Activated CD8-positive, alpha-beta T cell treated with anti-CD3 and anti-CD28 coated beads, Interleukin-2, amount 10 ng/mL, durations not matched to agents 7 days and 5 days (primary cell): ENCODE results near the gene PLCD4. TPM values are rescaled to one million over a fixed set of nuclear protein-coding genes. Genes with fewer than 3 reads are reported as not detected.

Experiments
- ATAC-seq: fragments of 150-1000 bp; cut with Tn5 transposase; one replicate; pipeline ENCODE4 v1.10.0; 2021; ENCODE audit warnings: moderate library complexity
- CTCF ChIA-PET: fragments of 350-600 bp; sonication (Branson Sonifier 250); formaldehyde crosslinking; loops from one replicate; lab custom pipeline; 2021; ENCODE audit warnings: antibody characterized with exemption; lab: Charles Lee
- POLR2A ChIA-PET: fragments of 350-600 bp; sonication (Branson Sonifier 250); formaldehyde crosslinking; loops from one replicate; lab custom pipeline; 2021; ENCODE audit warnings: antibody characterized with exemption; lab: Charles Lee
- DNase-seq: peaks from one replicate; pipeline ENCODE4 v3.0.0-alpha.2; 2020
- H3K27ac Mint-ChIP-seq: one replicate; pipeline ENCODE4 v1.8.0; 2021; ENCODE audit warnings: mild to moderate bottlenecking, mixed read lengths
- H3K27me3 Mint-ChIP-seq: one replicate; pipeline ENCODE4 v1.8.0; 2021; ENCODE audit warnings: low read depth, mixed read lengths
- H3K36me3 Mint-ChIP-seq: one replicate; pipeline ENCODE4 v1.8.0; 2021; ENCODE audit warnings: low read depth, mixed read lengths
- H3K4me1 Mint-ChIP-seq: one replicate; pipeline ENCODE4 v1.8.0; 2021; ENCODE audit warnings: low read depth, mixed read lengths
- H3K4me3 Mint-ChIP-seq: one replicate; pipeline ENCODE4 v1.8.0; 2021; ENCODE audit warnings: mild to moderate bottlenecking, mixed read lengths
- H3K9me3 Mint-ChIP-seq: one replicate; pipeline ENCODE4 v1.8.0; 2022; ENCODE audit warnings: mixed read lengths; ENCODE audit not compliant: insufficient read depth
- total RNA-seq, 2 experiments: library from RNA; stranded (reverse); gene quantifications; one replicate each; pipeline ENCODE4 v1.2.3, GENCODE V29; 2021

Gene PLCD4
- total RNA-seq, 2 experiments from 2014 or later, result 0.26 to 0.32 TPM

- ATAC-seq (no peak), DNase-seq (no peak)
- Mint-ChIP-seq H3K4me3 (no peak overlapping the region), H3K36me3 (peaks cover 47% of the 10 kb centered on the region), H3K9me3 (no peaks in the 10 kb centered on the region), H3K27ac (no peak overlapping the region), H3K27me3 (no peaks in the 10 kb centered on the region), H3K4me1 (peaks cover 45% of the 10 kb centered on the region)
- POLR2A ChIA-PET, result interaction anchor here (1.8 kb wide), 1 partner anchor 9 kb away, joined by 6 read pairs; the partner anchor contains the start of gene USP37
- CTCF ChIA-PET, result no interaction called here
Observed at GRCh38 chr2:218576854-218577253, 30.8 kb upstream of the PLCD4 start.

DNA sequence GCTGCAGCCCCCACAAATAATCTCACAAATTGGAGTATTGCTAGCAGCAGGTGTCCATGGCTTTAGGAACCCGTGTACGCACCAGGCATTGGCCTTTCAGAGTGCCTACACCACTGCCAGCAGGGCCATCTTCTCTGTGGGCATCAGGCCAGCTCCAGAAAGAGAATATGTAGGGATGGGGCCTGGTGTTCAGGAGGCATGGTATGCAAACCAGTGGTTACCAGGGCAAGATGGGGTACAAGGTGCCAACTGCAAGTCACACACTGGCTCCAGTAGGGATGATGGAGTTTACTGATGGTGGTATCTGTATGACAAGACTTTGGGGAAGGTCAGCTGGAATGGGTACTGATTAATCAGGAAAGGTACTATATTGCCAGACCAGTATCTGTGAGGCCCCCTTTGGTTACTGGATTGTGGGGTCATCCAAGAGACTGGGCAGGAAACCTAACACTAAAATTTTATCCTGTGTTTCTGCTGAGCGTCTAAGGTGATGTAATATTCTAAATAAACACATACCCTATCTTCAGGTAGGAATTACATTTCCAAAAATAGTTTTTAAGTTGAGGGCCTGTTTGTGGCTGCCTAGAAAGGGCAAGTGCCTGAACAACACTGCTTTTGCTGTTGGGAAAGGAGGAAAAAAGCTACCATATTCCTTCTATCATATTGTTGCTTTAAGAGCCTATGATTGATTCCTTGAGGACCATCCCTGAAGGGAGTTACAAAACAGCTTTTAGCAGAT is 30.0 kb upstream of the PLCD4 start:
- Mint-ChIP-seq H3K9me3 (no peaks in the 10 kb centered on the region), H3K36me3 (peaks cover 48% of the 10 kb centered on the region), H3K4me3 (no peak overlapping the region), H3K27me3 (no peaks in the 10 kb centered on the region), H3K27ac (no peak overlapping the region), H3K4me1 (peaks cover 44% of the 10 kb centered on the region)
- ChIA-PET CTCF (interaction anchor here (0.8 to 1.2 kb wide), 2 partner anchors 70 to 82 kb away, joined by 3 read pairs; partner anchors contain the start of genes BCS1L and ZNF142), POLR2A (interaction anchor here (0.6 to 1.8 kb wide), 3 partner anchors 8 to 42 kb away, joined by 4 to 8 read pairs (median 6); partner anchors contain the start of gene USP37)
- DNase-seq (no peak), ATAC-seq (no peak)

- H3K36me3 Mint-ChIP-seq, result peaks cover 52% of the 10 kb centered on the region
- no peak overlapping the region for H3K27ac Mint-ChIP-seq
- no peaks in the 10 kb centered on the region for H3K27me3 Mint-ChIP-seq
- ChIA-PET CTCF (interaction anchor here (0.8 to 1.2 kb wide), 2 partner anchors 70 to 81 kb away, joined by 3 read pairs; partner anchors contain the start of genes BCS1L and ZNF142), POLR2A (interaction anchor here (0.6 to 1.8 kb wide), 3 partner anchors 9 to 43 kb away, joined by 4 to 8 read pairs (median 6); partner anchors contain the start of gene USP37)
- ATAC-seq, result no peak
- no peak overlapping the region for H3K4me3 Mint-ChIP-seq
- H3K9me3 Mint-ChIP-seq, result no peaks in the 10 kb centered on the region
- no peak for DNase-seq
- H3K4me1 Mint-ChIP-seq, result peaks cover 42% of the 10 kb centered on the region
Observed at GRCh38 chr2:218578272-218578877, 29.3 kb upstream of the PLCD4 start.

DNA sequence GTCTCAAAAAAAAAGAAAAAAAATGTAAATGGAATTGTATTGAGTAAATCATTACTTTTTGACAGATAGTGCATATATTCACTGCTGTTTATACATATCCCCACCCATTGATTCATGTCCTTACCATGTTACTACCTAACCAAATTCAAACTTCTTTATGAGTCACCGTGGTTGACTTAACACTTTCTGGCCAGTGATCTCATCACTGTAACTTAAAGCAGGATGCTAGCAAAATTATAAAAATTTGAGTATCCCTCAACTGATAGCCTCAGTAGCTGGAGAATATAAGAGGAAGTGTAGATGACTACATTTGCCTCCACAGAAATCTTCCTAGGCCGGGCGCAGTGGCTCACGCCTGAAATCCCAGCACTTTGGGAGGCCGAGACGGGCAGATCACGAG is 25.6 kb upstream of the PLCD4 start:
- peaks cover 57% of the 10 kb centered on the region for H3K36me3 Mint-ChIP-seq
- H3K27me3 Mint-ChIP-seq, result no peaks in the 10 kb centered on the region
- H3K27ac Mint-ChIP-seq, result peak overlapping the region; percentile 80
- H3K4me3 Mint-ChIP-seq, result no peak overlapping the region
- ATAC-seq, result peak; percentile 87
- no peak for DNase-seq
- H3K4me1 Mint-ChIP-seq, result peaks cover 33% of the 10 kb centered on the region
- CTCF ChIA-PET, result interaction anchor here (0.7 to 1.3 kb wide), 3 partner anchors 8 to 280 kb away, joined by 3 to 4 read pairs (median 3); no protein-coding TSS in a partner anchor
- POLR2A ChIA-PET, result interaction anchor here (1.1 kb wide), 1 partner anchor 12 kb away, joined by 4 read pairs; no protein-coding TSS in a partner anchor
- no peaks in the 10 kb centered on the region for H3K9me3 Mint-ChIP-seq

- H3K9me3 Mint-ChIP-seq, result no peaks in the 10 kb centered on the region
- peaks cover 22% of the 10 kb centered on the region for H3K4me1 Mint-ChIP-seq
- no peak overlapping the region for H3K27ac Mint-ChIP-seq
- no peak for DNase-seq
- ATAC-seq, result no peak
- CTCF ChIA-PET, result no interaction called here
- POLR2A ChIA-PET, result no interaction called here
- no peak overlapping the region for H3K4me3 Mint-ChIP-seq
- H3K27me3 Mint-ChIP-seq, result no peaks in the 10 kb centered on the region
- H3K36me3 Mint-ChIP-seq, result peaks cover 62% of the 10 kb centered on the region
Observed at GRCh38 chr2:218583983-218584850, 23.5 kb upstream of the PLCD4 start.

DNA sequence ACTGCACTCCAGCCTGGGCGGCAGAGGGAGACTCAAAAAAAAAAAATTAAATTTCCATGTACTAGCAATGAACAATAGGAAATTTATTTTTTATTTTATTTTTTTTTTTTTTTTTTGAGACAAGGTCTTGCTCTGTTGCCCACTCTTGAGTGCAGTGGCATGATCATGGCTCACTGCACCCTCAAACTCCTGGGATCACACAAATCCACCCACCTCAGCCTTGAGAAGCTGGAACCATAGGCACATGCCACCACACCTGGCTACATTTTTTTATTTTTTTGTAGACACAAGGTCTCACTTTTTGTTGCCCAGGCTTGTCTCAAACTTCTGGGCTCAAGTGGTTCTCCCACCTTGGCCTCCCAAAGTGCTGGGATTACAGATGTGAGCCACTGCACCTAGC is 22.2 kb upstream of the PLCD4 start:
- Mint-ChIP-seq H3K9me3 (no peaks in the 10 kb centered on the region), H3K36me3 (peaks cover 67% of the 10 kb centered on the region), H3K4me3 (no peak overlapping the region), H3K4me1 (peaks cover 17% of the 10 kb centered on the region), H3K27ac (no peak overlapping the region), H3K27me3 (no peaks in the 10 kb centered on the region)
- CTCF ChIA-PET, result no interaction called here
- POLR2A ChIA-PET, result no interaction called here
- DNase-seq (no peak), ATAC-seq (no peak)

GRCh38 chr2:218605432-218605831 is 2.3 kb upstream of the PLCD4 start:
- no peaks in the 10 kb centered on the region for H3K4me1 Mint-ChIP-seq
- POLR2A ChIA-PET, result no interaction called here

DNA sequence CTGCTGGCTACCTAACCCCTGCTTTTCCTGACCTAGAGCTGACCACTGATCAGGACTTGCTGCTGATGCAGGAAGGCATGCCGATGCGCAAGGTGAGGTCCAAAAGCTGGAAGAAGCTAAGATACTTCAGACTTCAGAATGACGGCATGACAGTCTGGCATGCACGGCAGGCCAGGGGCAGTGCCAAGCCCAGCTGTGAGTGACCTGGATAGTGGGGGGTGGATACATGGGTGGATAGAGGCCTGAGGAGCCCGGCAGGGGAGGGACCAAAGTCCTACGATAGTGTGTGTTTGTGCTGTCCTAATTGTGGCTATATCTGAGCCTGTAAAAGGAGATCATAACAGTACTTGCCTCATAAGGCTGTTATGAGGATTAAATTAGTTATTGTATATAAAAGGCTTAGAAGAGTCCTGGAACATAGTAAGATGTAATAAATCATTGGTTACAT is 8.2 kb downstream of the PLCD4 start:
- Mint-ChIP-seq H3K9me3 (no peaks in the 10 kb centered on the region), H3K4me3 (no peak overlapping the region), H3K36me3 (no peaks in the 10 kb centered on the region), H3K27ac (no peak overlapping the region), H3K4me1 (no peaks in the 10 kb centered on the region), H3K27me3 (peaks cover 2% of the 10 kb centered on the region)
- ATAC-seq (no peak), DNase-seq (no peak)
- ChIA-PET CTCF (interaction anchor here (1.2 to 1.3 kb wide), 2 partner anchors 16 to 33 kb away, joined by 3 read pairs; no protein-coding TSS in a partner anchor), POLR2A (interaction anchor here (0.7 kb wide), 1 partner anchor 111 kb away, joined by 4 read pairs; no protein-coding TSS in a partner anchor)

More at GRCh38 chr2:218605432-218605831, 2.3 kb upstream of the PLCD4 start:
- Mint-ChIP-seq H3K9me3 (no peaks in the 10 kb centered on the region), H3K4me3 (no peak overlapping the region), H3K36me3 (no peaks in the 10 kb centered on the region), H3K27ac (no peak overlapping the region), H3K27me3 (peaks cover 17% of the 10 kb centered on the region)
- no peak for ATAC-seq
- no peak for DNase-seq
- CTCF ChIA-PET, result no interaction called here

DNA sequence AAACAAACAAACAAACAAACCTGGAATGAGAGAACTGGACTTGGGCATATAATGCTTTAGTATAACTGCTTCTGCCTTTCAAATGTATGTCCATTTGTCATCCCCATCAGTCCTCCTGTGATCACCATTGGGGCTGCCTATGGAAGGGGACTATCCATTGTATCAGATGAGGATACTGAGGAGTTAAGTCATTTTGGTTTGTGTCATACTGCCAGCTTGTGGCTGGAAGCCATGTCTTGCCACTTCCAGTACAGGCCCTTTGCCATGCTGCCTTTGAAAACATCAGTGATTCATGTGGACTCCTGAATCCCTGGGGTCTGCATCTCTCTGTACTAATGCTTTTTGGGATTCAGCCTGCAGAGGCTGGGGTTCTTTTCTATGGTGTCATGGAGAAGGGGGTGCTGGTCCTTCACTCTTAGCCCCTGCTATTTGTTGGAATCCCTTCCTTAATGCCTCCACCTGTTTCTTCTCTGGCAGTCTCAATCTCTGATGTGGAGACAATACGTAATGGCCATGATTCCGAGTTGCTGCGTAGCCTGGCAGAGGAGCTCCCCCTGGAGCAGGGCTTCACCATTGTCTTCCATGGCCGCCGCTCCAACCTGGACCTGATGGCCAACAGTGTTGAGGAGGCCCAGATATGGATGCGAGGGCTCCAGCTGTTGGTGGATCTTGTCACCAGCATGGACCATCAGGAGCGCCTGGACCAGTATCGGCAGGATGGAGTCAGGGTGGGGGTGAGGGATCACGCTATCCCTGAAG is 10.6 kb downstream of the PLCD4 start:
- DNase-seq, result no peak
- ATAC-seq, result no peak
- Mint-ChIP-seq H3K9me3 (no peaks in the 10 kb centered on the region), H3K4me3 (no peak overlapping the region), H3K27me3 (peaks cover 2% of the 10 kb centered on the region), H3K36me3 (no peaks in the 10 kb centered on the region), H3K27ac (no peak overlapping the region), H3K4me1 (no peaks in the 10 kb centered on the region)
- POLR2A ChIA-PET, result no interaction called here
- CTCF ChIA-PET, result no interaction called here

- no peaks in the 10 kb centered on the region for H3K36me3 Mint-ChIP-seq
- ChIA-PET POLR2A (no interaction called here), CTCF (no interaction called here)
- no peak overlapping the region for H3K27ac Mint-ChIP-seq
- H3K4me3 Mint-ChIP-seq, result no peak overlapping the region
- ATAC-seq (no peak), DNase-seq (no peak)
- no peaks in the 10 kb centered on the region for H3K4me1 Mint-ChIP-seq
- H3K27me3 Mint-ChIP-seq, result no peaks in the 10 kb centered on the region
- H3K9me3 Mint-ChIP-seq, result no peaks in the 10 kb centered on the region
Observed at GRCh38 chr2:218621007-218621406, 13.3 kb downstream of the PLCD4 start.
